Cardiac muscle cell (in vitro differentiated cells and primary cell): ENCODE measurements around the gene RERE. TPM values are rescaled to one million over a fixed set of nuclear protein-coding genes. Genes with fewer than 3 reads are reported as not detected.

ENCODE experiments used
- DNase-seq, 2 donors: peaks; one replicate each; pipeline versions ENCODE4 v3.0.0 to v3.0.0-alpha.2; 2010 to 2017; ENCODE audit warnings: low read depth in 1 of 2, low spot score in 1 of 2
- H3K27ac ChIP-seq: fragments of 200-600 bp; sonication (generic); 2 replicates; pipeline ENCODE4 v1.5.1; 2016
- H3K27me3 ChIP-seq: fragments of 200-600 bp; sonication (generic); 2 replicates; pipeline ENCODE4 v1.6.0; 2016; ENCODE audit warnings: control low read depth
- H3K36me3 ChIP-seq: fragments of 200-600 bp; sonication (generic); 2 replicates; pipeline ENCODE4 v1.5.1; 2016; ENCODE audit warnings: control low read depth
- H3K4me1 ChIP-seq: fragments of 200-600 bp; sonication (generic); 2 replicates; pipeline ENCODE4 v1.8.1; 2017; ENCODE audit warnings: low read depth, mild to moderate bottlenecking, mixed run types
- H3K4me3 ChIP-seq: fragments of 200-600 bp; sonication (generic); 2 replicates; pipeline ENCODE4 v1.5.1; 2016; ENCODE audit warnings: mild to moderate bottlenecking
- H3K9me3 ChIP-seq: fragments of 200-600 bp; sonication (generic); 2 replicates; pipeline ENCODE4 v1.5.1; 2017; ENCODE audit warnings: low read depth, mild to moderate bottlenecking, control low read depth
- polyA plus RNA-seq: library from polyadenylated mRNA; unstranded; fragments of >200 nt; fragmentation: Nextera tagmentation; extraction: Ambion mirVana; gene quantifications from 2 replicates; pipeline ENCODE4 v1.2.1, GENCODE V29; 2016
- total RNA-seq: library from RNA; depleted of rRNA; stranded (reverse); fragments of >200 nt; gene quantifications from 2 replicates; pipeline ENCODE4 v1.2.3, GENCODE V29; 2016
- TF ChIP-seq, protein P1 (sequence below): IDR thresholded peaks from 2 replicates; pipeline ENCODE4 v1.5.1; 2012; ENCODE audit warnings: low read depth, mild to moderate bottlenecking, low read length

Gene RERE
- total and polyA plus RNA-seq, 2 experiments from 2014 or later, result 72.5 to 81.0 TPM

DNA sequence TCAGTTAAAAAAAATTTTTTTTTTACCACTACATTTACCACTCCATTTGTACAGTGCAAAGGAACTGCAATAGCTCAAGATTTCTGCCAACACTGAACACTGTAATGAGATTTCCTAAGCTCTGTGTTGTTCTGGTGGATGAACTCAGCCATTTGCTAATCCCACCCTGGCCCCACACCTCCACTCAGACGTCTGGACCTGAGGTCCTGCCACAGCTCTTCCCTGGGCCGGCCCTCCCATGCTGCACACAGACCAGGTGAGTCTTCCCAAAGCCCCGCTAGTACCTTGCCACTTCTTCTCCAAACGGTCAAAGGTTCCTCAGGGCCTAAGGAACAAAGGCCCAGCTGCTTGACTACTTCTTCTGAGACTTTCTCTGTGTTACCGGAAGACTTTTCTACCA lies 443.1 kb downstream of the RERE start:
- DNase-seq, result no peak
- no peak overlapping the region for H3K4me3 ChIP-seq
- TF ChIP-seq, protein P1, sequence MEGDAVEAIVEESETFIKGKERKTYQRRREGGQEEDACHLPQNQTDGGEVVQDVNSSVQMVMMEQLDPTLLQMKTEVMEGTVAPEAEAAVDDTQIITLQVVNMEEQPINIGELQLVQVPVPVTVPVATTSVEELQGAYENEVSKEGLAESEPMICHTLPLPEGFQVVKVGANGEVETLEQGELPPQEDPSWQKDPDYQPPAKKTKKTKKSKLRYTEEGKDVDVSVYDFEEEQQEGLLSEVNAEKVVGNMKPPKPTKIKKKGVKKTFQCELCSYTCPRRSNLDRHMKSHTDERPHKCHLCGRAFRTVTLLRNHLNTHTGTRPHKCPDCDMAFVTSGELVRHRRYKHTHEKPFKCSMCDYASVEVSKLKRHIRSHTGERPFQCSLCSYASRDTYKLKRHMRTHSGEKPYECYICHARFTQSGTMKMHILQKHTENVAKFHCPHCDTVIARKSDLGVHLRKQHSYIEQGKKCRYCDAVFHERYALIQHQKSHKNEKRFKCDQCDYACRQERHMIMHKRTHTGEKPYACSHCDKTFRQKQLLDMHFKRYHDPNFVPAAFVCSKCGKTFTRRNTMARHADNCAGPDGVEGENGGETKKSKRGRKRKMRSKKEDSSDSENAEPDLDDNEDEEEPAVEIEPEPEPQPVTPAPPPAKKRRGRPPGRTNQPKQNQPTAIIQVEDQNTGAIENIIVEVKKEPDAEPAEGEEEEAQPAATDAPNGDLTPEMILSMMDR, result no peak
- no peaks in the 10 kb centered on the region for H3K9me3 ChIP-seq
- H3K27me3 ChIP-seq, result no peaks in the 10 kb centered on the region
- H3K36me3 ChIP-seq, result no peaks in the 10 kb centered on the region
- peaks cover 76% of the 10 kb centered on the region for H3K4me1 ChIP-seq
- peak overlapping the region; percentile 93 for H3K27ac ChIP-seq

- H3K9me3 ChIP-seq, result no peaks in the 10 kb centered on the region
- H3K27me3 ChIP-seq, result no peaks in the 10 kb centered on the region
- H3K36me3 ChIP-seq, result no peaks in the 10 kb centered on the region
- DNase-seq, result peak; percentile 63 to 85
- H3K4me1 ChIP-seq, result peaks cover 76% of the 10 kb centered on the region
- peak overlapping the region; percentile 93 for H3K27ac ChIP-seq
- no peak overlapping the region for H3K4me3 ChIP-seq
- TF ChIP-seq, protein P1, result no peak
Measured at GRCh38 chr1:8373581-8374241, 443.7 kb downstream of the RERE start.

DNA sequence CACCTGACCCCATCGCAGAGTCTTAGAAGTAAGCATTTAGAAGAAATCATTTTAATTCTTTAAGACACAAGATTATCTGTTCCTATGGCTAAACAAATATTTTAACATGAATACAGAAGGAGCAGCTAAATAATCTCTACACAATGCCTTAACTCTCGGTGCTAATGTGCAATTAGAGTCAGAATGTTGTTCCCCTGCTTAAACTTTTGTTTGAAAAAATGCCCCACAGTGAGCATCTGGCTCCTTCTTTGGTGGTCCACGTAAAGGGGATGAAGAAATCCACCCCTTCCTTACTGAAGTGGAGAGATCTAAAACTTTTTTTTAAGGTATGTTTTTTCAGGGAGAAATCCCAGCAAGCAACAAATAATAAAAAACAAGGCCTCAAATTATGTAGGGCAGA lies 444.3 kb downstream of the RERE start:
- no peak for DNase-seq
- no peaks in the 10 kb centered on the region for H3K9me3 ChIP-seq
- H3K27me3 ChIP-seq, result no peaks in the 10 kb centered on the region
- peaks cover 76% of the 10 kb centered on the region for H3K4me1 ChIP-seq
- H3K27ac ChIP-seq, result peak overlapping the region; percentile 93
- TF ChIP-seq, protein P1, result no peak
- H3K4me3 ChIP-seq, result no peak overlapping the region
- H3K36me3 ChIP-seq, result no peaks in the 10 kb centered on the region

DNA sequence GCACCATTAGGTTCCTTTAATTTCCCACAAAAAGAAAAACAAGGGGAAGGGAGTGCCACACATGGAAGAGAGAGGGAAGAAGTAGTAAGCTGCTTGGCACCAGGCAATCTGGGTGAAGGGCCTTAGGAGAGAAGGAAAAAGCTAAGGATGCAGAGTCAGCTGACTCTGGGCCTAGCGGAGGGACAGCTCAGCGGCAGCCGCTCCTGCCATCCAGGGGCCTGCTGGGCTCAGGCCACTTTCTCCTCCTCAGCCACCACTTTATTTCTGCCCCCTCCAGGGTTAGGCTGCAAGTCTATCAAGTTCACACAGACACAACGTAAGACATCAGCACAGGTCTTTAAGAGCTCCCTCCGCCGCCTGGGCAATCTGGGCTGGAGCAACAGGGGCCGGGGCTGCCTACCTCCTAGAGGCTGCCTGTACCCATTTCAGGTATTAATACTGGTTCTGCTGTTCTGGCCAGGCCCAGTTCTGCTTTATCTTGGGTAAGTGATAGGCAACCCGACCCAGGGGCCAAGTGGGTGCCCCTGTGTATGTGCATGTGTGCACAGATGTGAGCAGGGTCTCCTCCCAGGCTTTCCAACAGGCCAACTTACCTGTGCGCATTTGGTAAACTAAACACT lies 446.0 kb downstream of the RERE start:
- peak in 1 of 2 donors; percentile 32 for DNase-seq
- Histone ChIP-seq H3K4me1 (peaks cover 78% of the 10 kb centered on the region), H3K27ac (peak overlapping the region; percentile 93)

GRCh38 chr1:8370905-8371315 lies 446.5 kb downstream of the RERE start:
- Histone ChIP-seq H3K27me3 (no peaks in the 10 kb centered on the region), H3K9me3 (no peaks in the 10 kb centered on the region), H3K27ac (peak overlapping the region; percentile 93), H3K36me3 (no peaks in the 10 kb centered on the region), H3K4me1 (peaks cover 78% of the 10 kb centered on the region), H3K4me3 (no peak overlapping the region)
- TF ChIP-seq, protein P1, result no peak
- peak in 1 of 2 donors; percentile 51 for DNase-seq

More for the DNA sequence above, 446.0 kb downstream of the RERE start:
- Histone ChIP-seq H3K36me3 (no peaks in the 10 kb centered on the region), H3K4me3 (no peak overlapping the region), H3K27me3 (no peaks in the 10 kb centered on the region), H3K9me3 (no peaks in the 10 kb centered on the region)
- TF ChIP-seq, protein P1, result no peak
